DND-41 (cell line): ENCODE data around the gene GLRA3.

Experiments used
- EZH2 ChIP-seq: IDR thresholded peaks from 3 replicates; pipeline ENCODE4 v1.6.1; 2012; ENCODE audit warnings: borderline replicate concordance, low read depth, mild to moderate bottlenecking, moderate library complexity, low read length, inconsistent platforms; ENCODE audit not compliant: severe bottlenecking
- TF ChIP-seq, protein P1 (sequence below): IDR thresholded peaks from 2 replicates; pipeline ENCODE4 v1.5.1; 2012; ENCODE audit warnings: borderline replicate concordance, low read length, moderate library complexity, mild to moderate bottlenecking; ENCODE audit not compliant: poor library complexity, severe bottlenecking; ENCODE audit errors: extremely low read depth

- TF ChIP-seq, protein P1, sequence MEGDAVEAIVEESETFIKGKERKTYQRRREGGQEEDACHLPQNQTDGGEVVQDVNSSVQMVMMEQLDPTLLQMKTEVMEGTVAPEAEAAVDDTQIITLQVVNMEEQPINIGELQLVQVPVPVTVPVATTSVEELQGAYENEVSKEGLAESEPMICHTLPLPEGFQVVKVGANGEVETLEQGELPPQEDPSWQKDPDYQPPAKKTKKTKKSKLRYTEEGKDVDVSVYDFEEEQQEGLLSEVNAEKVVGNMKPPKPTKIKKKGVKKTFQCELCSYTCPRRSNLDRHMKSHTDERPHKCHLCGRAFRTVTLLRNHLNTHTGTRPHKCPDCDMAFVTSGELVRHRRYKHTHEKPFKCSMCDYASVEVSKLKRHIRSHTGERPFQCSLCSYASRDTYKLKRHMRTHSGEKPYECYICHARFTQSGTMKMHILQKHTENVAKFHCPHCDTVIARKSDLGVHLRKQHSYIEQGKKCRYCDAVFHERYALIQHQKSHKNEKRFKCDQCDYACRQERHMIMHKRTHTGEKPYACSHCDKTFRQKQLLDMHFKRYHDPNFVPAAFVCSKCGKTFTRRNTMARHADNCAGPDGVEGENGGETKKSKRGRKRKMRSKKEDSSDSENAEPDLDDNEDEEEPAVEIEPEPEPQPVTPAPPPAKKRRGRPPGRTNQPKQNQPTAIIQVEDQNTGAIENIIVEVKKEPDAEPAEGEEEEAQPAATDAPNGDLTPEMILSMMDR = no peak
- TF ChIP-seq EZH2 = no peak
These were observed 138.4 kb downstream of the GLRA3 start for GRCh38 chr4:174690665-174691064.
